Endodermal cell (in vitro differentiated cells): Measurements from ENCODE around the gene C5orf34. TPM values are rescaled to one million over a fixed set of nuclear protein-coding genes. Genes with fewer than 3 reads are reported as not detected.
"Not testable (repeated sequence)": the region's sequence is repeated elsewhere in the genome, so short reads cannot be mapped to it uniquely, and the experiment has no call there.

Experiments used
- DNase-seq: peaks from one replicate; pipeline ENCODE4 v3.0.0-alpha.2; 2017
- H3K27ac ChIP-seq: 2 replicates; pipeline ENCODE4 v1.5.1; 2013; ENCODE audit warnings: mild to moderate bottlenecking, low read depth, low read length, moderate library complexity
- H3K27me3 ChIP-seq: 2 replicates; pipeline ENCODE4 v1.6.1; 2013; ENCODE audit warnings: mild to moderate bottlenecking, low read length, moderate library complexity; ENCODE audit not compliant: insufficient read depth, control insufficient read depth, poor library complexity, severe bottlenecking
- H3K36me3 ChIP-seq: 2 replicates; pipeline ENCODE4 v1.7.0; 2013; ENCODE audit warnings: mild to moderate bottlenecking, low read length, moderate library complexity; ENCODE audit not compliant: control insufficient read depth, insufficient read depth
- H3K4me1 ChIP-seq: one replicate; pipeline ENCODE4 v1.7.0; 2013; ENCODE audit warnings: low read length; ENCODE audit not compliant: control insufficient read depth, insufficient read depth
- H3K4me3 ChIP-seq: 2 replicates; pipeline ENCODE4 v1.5.1; 2013; ENCODE audit warnings: mild to moderate bottlenecking, low read length, moderate library complexity
- H3K9ac ChIP-seq: 2 replicates; pipeline ENCODE4 v1.6.1; 2013; ENCODE audit warnings: mild to moderate bottlenecking, low read length, moderate library complexity; ENCODE audit not compliant: poor library complexity, severe bottlenecking; ENCODE audit errors: extremely low read depth
- H3K9me3 ChIP-seq: 2 replicates; pipeline ENCODE4 v1.6.1; 2013; ENCODE audit warnings: mild to moderate bottlenecking, low read length, moderate library complexity; ENCODE audit not compliant: control insufficient read depth
- H3K27ac Mint-ChIP-seq: 2 replicates; pipeline ENCODE4 v1.8.0; 2020; ENCODE audit warnings: mixed read lengths
- H3K27me3 Mint-ChIP-seq: 2 replicates; pipeline ENCODE4 v1.8.0; 2021; ENCODE audit warnings: mild to moderate bottlenecking, mixed read lengths; ENCODE audit not compliant: insufficient read depth
- H3K36me3 Mint-ChIP-seq: 2 replicates; pipeline ENCODE4 v1.8.0; 2020; ENCODE audit warnings: low read depth, mixed read lengths
- H3K4me1 Mint-ChIP-seq: 2 replicates; pipeline ENCODE4 v1.8.0; 2020; ENCODE audit warnings: mixed read lengths
- H3K4me3 Mint-ChIP-seq: 2 replicates; pipeline ENCODE4 v1.8.0; 2020; ENCODE audit warnings: mild to moderate bottlenecking, moderate library complexity, mixed read lengths
- H3K9me3 Mint-ChIP-seq: 2 replicates; pipeline ENCODE4 v1.8.0; 2020; ENCODE audit warnings: mild to moderate bottlenecking, mixed read lengths
- WGBS, 2 experiments: methylation state at CpG; one replicate each; pipeline versions ENCODE4 v1.1.5 to v1.1.7; 2013; ENCODE audit warnings: missing lambda C conversion rate in 2 of 2, mixed read lengths in 1 of 2; ENCODE audit not compliant: insufficient coverage in 1 of 2, insufficient read length in 1 of 2; 5-methylcytosine and 5-hydroxymethylcytosine counted together
- total RNA-seq, 2 donors: library from RNA; stranded (reverse); fragmentation: NEBNext Ultra II Directional in 1 of 2; extraction: Animal tissue kit (Norgen Biotek cat#: 25700) in 1 of 2; gene quantifications; 2 replicates in 1 of 2; 3 replicates in 1 of 2; pipeline ENCODE4 v1.2.1, GENCODE V29; 2021
- TF ChIP-seq, protein P1 (sequence below): fragments of 200-600 bp; sonication (generic); conservative IDR thresholded peaks from 2 replicates; pipeline ENCODE4 v1.5.0; 2021; ENCODE audit warnings: antibody characterized with exemption, mild to moderate bottlenecking

C5orf34 gene
- total RNA-seq, 2 donors from 2014 or later, result 7.4 to 13.0 TPM

DNA sequence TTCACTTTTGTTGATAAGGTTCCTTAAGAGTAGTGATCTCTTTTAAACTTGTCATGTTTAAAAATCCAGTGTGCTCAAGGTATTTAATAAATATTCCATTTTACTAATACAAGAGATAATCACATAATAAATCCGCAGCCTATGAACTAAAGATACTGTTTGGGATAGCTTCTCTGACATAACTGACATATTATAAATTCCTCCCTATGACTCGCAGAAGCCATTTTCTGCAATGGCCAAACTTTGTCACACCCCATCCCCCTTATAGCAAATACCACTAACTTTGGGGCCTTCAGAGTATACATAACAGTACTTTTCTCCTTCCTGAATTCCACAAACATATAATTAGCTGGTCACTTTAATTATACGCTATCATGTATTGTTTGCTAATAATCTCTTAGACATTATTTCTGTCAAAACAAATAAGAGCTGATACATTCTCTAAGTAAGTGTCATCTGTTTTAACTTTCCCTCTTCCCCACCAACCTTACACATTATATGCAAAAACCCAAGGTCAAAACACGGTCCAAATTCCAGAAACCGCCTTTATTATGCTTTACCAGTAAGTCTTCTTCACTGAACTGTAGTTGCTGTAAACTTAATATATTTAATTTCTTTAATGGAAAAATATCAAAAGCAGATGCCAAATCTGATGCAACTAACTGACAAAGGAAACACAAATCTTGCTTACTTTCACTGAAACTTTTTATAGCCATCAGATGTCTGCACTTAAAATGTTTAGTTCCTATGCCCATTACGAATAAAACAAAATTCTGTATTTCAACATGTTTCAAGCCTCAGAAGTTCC, 32.3 kb downstream of the C5orf34 start:
- Mint-ChIP-seq H3K27ac (peak overlapping the region; percentile 99), H3K4me1 (peaks cover 9% of the 10 kb centered on the region), H3K27me3 (no peaks in the 10 kb centered on the region), H3K36me3 (peaks cover 7% of the 10 kb centered on the region), H3K4me3 (peak overlapping the region; percentile 90), H3K9me3 (no peaks in the 10 kb centered on the region)
- no peak for DNase-seq
- Histone ChIP-seq H3K27ac (peak overlapping the region; percentile 87), H3K9ac (peak overlapping the region; percentile 90), H3K4me1 (no peaks in the 10 kb centered on the region), H3K36me3 (peaks cover 16% of the 10 kb centered on the region), H3K9me3 (no peaks in the 10 kb centered on the region), H3K27me3 (no peaks in the 10 kb centered on the region), H3K4me3 (peak overlapping the region; percentile 99)
- TF ChIP-seq, protein P1, sequence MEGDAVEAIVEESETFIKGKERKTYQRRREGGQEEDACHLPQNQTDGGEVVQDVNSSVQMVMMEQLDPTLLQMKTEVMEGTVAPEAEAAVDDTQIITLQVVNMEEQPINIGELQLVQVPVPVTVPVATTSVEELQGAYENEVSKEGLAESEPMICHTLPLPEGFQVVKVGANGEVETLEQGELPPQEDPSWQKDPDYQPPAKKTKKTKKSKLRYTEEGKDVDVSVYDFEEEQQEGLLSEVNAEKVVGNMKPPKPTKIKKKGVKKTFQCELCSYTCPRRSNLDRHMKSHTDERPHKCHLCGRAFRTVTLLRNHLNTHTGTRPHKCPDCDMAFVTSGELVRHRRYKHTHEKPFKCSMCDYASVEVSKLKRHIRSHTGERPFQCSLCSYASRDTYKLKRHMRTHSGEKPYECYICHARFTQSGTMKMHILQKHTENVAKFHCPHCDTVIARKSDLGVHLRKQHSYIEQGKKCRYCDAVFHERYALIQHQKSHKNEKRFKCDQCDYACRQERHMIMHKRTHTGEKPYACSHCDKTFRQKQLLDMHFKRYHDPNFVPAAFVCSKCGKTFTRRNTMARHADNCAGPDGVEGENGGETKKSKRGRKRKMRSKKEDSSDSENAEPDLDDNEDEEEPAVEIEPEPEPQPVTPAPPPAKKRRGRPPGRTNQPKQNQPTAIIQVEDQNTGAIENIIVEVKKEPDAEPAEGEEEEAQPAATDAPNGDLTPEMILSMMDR, result no peak
- 59 to 83% methylated on average over 2 to 6 of the region's 6 CpGs for WGBS, 2 experiments

DNA sequence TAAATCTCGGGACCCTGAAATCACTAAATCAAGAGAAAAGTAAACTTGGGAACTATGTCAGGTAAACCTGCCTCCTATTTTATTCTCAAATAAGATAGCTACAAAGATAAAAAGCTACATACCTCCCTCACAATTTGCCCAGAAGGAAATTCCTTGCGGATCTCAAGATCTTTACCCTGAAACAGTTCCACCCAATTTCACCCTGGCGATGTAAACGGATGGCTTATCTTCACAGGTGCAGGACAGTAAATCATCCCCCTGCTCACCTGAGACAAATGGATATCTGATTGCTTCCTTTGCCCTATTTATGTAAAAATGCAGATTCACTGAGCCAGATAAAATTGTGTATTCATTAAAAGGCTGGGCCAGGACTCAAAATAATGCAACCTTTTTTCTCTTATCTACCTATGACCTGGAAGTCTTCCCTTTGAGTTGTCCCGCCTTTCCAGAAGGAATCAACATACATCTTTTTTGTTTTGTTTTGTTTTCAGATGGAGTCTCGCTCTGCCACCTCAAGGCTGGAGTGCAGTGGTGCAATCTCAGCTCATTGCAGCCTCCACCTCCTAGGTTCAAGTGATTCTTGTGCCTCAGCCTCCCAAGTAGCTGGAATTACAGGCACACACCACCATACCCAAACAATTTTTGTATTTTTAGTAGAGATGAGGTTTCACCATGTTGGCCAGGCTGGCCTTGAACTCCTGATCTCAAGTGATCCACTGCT, 45.1 kb downstream of the C5orf34 start:
- Histone ChIP-seq H3K9ac (no peak overlapping the region), H3K4me1 (no peaks in the 10 kb centered on the region), H3K36me3 (peaks cover 36% of the 10 kb centered on the region), H3K9me3 (peaks cover 66% of the 10 kb centered on the region), H3K27ac (no peak overlapping the region), H3K4me3 (peak overlapping the region; percentile 59), H3K27me3 (no peaks in the 10 kb centered on the region)
- TF ChIP-seq, protein P1, result peak; percentile 35
- WGBS, 2 experiments, result 83 to 89% methylated on average over 4 to 6 of the region's 6 CpGs
- Mint-ChIP-seq H3K27me3 (no peaks in the 10 kb centered on the region), H3K27ac (no peak overlapping the region), H3K36me3 (peaks cover 76% of the 10 kb centered on the region), H3K9me3 (peaks cover 75% of the 10 kb centered on the region), H3K4me3 (no peak overlapping the region), H3K4me1 (no peaks in the 10 kb centered on the region)
- no peak for DNase-seq

DNA sequence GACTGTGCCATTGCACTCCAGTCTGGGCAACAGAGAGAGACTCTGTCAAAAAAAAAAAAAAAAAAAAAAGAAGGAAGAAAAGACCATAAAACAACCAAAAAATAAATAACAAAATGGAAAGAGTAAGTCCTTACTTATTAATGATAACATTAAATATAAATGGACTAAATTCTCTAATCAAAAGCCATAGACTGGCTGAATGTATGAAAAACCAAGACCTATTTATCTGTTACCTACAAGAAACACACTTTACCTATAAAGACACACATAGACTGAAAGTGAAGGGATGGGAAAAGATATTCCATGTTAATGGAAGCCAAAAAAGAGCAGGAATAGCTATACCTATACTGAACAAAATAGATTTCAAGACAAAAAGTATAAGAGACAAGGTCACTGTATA, 47.8 kb downstream of the C5orf34 start:
- Histone ChIP-seq H3K27ac (no peak overlapping the region), H3K36me3 (peaks cover 35% of the 10 kb centered on the region), H3K4me3 (peak overlapping the region; percentile 66), H3K9me3 (peaks cover 69% of the 10 kb centered on the region), H3K27me3 (no peaks in the 10 kb centered on the region), H3K4me1 (no peaks in the 10 kb centered on the region), H3K9ac (peak overlapping the region; percentile 51)
- DNase-seq, result no peak
- peaks cover 64% of the 10 kb centered on the region for H3K36me3 Mint-ChIP-seq
- H3K27me3 Mint-ChIP-seq, result no peaks in the 10 kb centered on the region
- H3K27ac Mint-ChIP-seq, result no peak overlapping the region
- TF ChIP-seq, protein P1, result no peak
- H3K9me3 Mint-ChIP-seq, result peaks cover 72% of the 10 kb centered on the region
- H3K4me3 Mint-ChIP-seq, result no peak overlapping the region
- no peaks in the 10 kb centered on the region for H3K4me1 Mint-ChIP-seq

DNA sequence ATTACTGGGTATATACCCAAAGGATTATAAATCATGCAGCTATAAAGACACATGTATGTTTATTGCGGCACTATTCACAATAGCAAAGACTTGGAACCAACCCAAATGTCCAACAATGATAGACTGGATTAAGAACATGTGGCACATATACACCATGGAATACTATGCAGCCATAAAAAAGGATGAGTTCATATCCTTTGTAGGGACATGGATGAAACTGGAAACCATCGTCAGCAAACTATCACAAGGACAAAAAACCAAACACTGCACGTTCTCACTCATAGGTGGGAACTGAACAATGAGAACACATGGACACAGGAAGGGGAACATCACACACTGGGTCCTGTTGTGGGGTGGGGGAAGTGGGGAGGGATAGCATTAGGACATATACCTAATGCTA, 49.5 kb downstream of the C5orf34 start:
- DNase-seq, H3K4me3 Mint-ChIP-seq, H3K4me1 ChIP-seq, H3K27ac Mint-ChIP-seq, H3K4me3 ChIP-seq, H3K27ac ChIP-seq, H3K27me3 Mint-ChIP-seq, H3K4me1 Mint-ChIP-seq, H3K27me3 ChIP-seq, H3K9ac ChIP-seq: not testable (repeated sequence)
- Histone ChIP-seq H3K36me3 (peaks cover 34% of the 10 kb centered on the region), H3K9me3 (peaks cover 71% of the 10 kb centered on the region)
- Mint-ChIP-seq H3K36me3 (peaks cover 66% of the 10 kb centered on the region), H3K9me3 (peaks cover 62% of the 10 kb centered on the region)
- WGBS, 2 experiments, result 89 to 94% methylated on average over 2 of the region's 3 CpGs
